ENCODE data around the gene DIPK1B. TPM values are rescaled to one million over a fixed set of nuclear protein-coding genes. Genes with fewer than 3 reads are reported as not detected.

The DIPK1B gene
- total RNA-seq, 1 donor from 2014 or later: 22.4 TPM

DNA sequence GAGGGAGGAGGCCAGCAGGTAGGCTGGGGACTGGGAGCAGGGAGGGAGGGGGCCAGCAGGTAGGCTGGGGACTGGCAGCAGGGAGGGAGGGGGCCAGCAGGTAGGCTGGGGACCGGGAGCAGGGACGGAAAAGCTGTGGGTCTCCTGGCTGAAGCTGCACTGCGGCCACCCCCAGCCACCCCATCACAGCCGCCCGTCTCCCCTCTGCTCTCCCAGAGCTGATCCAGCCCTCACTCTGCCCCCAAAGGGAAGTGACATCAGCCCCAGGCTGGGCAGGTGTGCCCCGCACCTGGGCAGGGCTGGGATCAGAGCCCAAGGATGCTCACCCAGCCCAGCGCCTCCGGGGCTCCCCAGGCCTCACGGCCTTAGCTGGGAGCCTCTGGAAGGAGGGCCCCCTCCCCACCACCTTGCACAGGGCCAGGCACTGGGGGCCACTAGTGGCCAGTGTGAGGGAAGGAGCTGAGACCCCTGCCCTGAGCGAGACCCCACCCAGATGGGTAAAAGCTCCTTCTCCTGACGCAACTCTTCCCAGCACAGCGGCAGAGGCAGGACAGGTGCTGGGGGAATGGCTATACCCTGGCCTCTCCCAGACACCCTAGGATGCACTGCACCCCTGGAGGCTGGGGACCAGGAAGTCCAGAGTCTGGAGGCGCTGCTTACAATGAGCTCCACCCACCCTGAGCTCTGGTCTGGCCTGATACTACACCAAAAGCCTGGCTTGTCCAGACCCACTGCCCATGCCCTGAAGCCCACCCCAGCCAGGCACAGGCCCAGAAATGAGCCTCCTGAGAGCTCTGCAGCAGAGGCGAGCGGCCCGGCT lies 36.7 kb upstream of the DIPK1B start:
- peaks cover 6% of the 10 kb centered on the region for H3K79me2 ChIP-seq (ENCODE audit: insufficient read depth, low read length)
- DNase-seq (ENCODE audit: low read depth): no peak
- no peak overlapping the region for H3K27ac ChIP-seq (ENCODE audit: low read depth, low read length)
- Mint-ChIP-seq H3K36me3 (ENCODE audit: low read depth, unreplicated experiment) (no peaks in the 10 kb centered on the region), H3K4me3 (ENCODE audit: unreplicated experiment) (no peak overlapping the region), H3K9me3 (ENCODE audit: unreplicated experiment) (no peaks in the 10 kb centered on the region), H3K27me3 (ENCODE audit: low read depth, unreplicated experiment) (peaks cover 2% of the 10 kb centered on the region), H3K27ac (ENCODE audit: unreplicated experiment) (no peak overlapping the region), H3K4me1 (ENCODE audit: low read depth, unreplicated experiment) (no peaks in the 10 kb centered on the region)
- no peak for FAIRE-seq
- no peaks in the 10 kb centered on the region for H3K36me3 ChIP-seq (ENCODE audit: insufficient read depth, low read length)
- H3K9me3 ChIP-seq (ENCODE audit: insufficient read depth, low read depth, low read length): no peaks in the 10 kb centered on the region
- H4K20me1 ChIP-seq (ENCODE audit: insufficient read depth, low read length): peaks cover 23% of the 10 kb centered on the region
- no peak overlapping the region for H3K4me2 ChIP-seq (ENCODE audit: low read length)
- no peaks in the 10 kb centered on the region for H3K4me1 ChIP-seq (ENCODE audit: insufficient read depth, low read length)
- no peaks in the 10 kb centered on the region for H3K27me3 ChIP-seq (ENCODE audit: insufficient read depth, low read length)
- H3K9ac ChIP-seq (ENCODE audit: low read length): no peak overlapping the region
- TF ChIP-seq EZH2 (IDR thresholded peaks at IDR 0.05; ENCODE audit: insufficient read depth, low read length): no peak
- H2AFZ ChIP-seq (ENCODE audit: low read depth, low read length): no peak overlapping the region
- no peak overlapping the region for H3K4me3 ChIP-seq (ENCODE audit: insufficient read depth, low read depth, low read length)

DNA sequence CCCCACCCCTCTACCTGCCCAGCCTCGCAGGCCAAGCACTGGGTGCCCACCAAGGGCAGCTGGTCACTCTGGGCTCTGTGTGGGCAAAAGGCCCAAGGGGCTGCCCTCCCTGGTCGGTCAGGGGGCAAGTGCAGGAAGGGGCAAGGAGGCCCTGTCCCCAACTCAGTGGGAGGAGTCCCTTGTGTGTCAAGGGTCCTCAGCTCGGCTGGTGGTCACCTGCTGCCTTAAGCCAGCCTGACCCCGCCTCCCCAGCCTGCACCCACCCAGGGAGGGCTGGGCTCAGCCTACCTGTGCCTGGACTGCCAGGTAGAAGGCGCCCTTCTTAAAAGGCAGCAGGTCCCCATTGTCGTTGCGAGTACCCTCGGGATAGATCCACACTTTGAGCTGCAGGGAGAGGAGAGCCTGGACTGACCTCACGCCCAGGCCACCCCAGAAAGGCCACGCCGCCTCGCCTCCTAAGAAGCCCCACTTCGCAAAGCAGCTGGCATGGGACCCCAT lies 36.0 kb upstream of the DIPK1B start:
- H4K20me1 ChIP-seq (ENCODE audit: insufficient read depth, low read length): peaks cover 27% of the 10 kb centered on the region
- no peaks in the 10 kb centered on the region for H3K9me3 Mint-ChIP-seq (ENCODE audit: unreplicated experiment)

DNA sequence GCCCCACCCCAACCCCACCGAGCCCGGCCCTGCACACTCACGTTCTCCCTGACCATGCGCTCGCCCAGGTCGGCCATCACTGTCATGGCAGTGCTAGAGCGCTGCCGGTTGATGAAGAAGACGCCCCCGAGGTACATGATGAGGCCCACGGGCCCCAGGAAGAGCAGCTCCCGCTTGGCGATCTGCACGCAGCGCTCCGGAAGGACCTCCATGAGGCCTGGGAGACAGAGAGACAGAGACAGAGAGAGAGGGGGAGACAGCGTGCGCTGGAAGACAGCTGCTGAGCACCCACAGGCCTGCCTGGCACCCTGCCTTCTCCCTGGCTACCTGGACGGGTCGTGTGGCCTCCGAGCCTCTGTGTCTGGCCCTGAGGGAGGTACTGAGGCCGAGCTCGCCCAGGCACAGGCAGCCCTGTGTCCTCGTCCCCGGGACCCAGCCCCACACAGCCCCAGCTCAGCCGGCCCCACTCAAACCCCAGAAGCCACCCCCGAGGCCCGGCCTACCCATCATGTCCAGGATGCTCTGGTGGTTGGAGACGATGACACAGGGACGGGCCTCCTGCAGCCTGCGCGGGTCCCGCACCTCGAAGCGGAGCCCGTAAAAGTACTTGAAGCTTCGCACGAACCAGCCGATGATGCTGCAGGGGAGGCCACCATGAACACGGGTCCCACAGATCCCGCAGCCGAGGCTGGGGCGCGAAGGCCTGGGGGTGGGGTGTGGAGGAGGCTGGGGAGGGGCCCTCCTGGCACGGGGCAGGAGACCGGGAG lies 35.3 kb upstream of the DIPK1B start:
- Histone ChIP-seq H3K36me3 (ENCODE audit: insufficient read depth, low read length) (no peaks in the 10 kb centered on the region), H3K9ac (ENCODE audit: low read length) (no peak overlapping the region), H2AFZ (ENCODE audit: low read depth, low read length) (no peak overlapping the region), H3K27me3 (ENCODE audit: insufficient read depth, low read length) (no peaks in the 10 kb centered on the region), H3K9me3 (ENCODE audit: insufficient read depth, low read depth, low read length) (no peaks in the 10 kb centered on the region), H3K79me2 (ENCODE audit: insufficient read depth, low read length) (peaks cover 6% of the 10 kb centered on the region), H4K20me1 (ENCODE audit: insufficient read depth, low read length) (peaks cover 34% of the 10 kb centered on the region), H3K4me2 (ENCODE audit: low read length) (no peak overlapping the region), H3K4me1 (ENCODE audit: insufficient read depth, low read length) (no peaks in the 10 kb centered on the region), H3K27ac (ENCODE audit: low read depth, low read length) (no peak overlapping the region), H3K4me3 (ENCODE audit: insufficient read depth, low read depth, low read length) (no peak overlapping the region)
- no peak overlapping the region for H3K4me3 Mint-ChIP-seq (ENCODE audit: unreplicated experiment)
- H3K9me3 Mint-ChIP-seq (ENCODE audit: unreplicated experiment): no peaks in the 10 kb centered on the region
- H3K27me3 Mint-ChIP-seq (ENCODE audit: low read depth, unreplicated experiment): peaks cover 2% of the 10 kb centered on the region
- no peaks in the 10 kb centered on the region for H3K4me1 Mint-ChIP-seq (ENCODE audit: low read depth, unreplicated experiment)
- H3K36me3 Mint-ChIP-seq (ENCODE audit: low read depth, unreplicated experiment): no peaks in the 10 kb centered on the region
- DNase-seq (ENCODE audit: low read depth) (no peak), FAIRE-seq (no peak)
- TF ChIP-seq, protein P1, sequence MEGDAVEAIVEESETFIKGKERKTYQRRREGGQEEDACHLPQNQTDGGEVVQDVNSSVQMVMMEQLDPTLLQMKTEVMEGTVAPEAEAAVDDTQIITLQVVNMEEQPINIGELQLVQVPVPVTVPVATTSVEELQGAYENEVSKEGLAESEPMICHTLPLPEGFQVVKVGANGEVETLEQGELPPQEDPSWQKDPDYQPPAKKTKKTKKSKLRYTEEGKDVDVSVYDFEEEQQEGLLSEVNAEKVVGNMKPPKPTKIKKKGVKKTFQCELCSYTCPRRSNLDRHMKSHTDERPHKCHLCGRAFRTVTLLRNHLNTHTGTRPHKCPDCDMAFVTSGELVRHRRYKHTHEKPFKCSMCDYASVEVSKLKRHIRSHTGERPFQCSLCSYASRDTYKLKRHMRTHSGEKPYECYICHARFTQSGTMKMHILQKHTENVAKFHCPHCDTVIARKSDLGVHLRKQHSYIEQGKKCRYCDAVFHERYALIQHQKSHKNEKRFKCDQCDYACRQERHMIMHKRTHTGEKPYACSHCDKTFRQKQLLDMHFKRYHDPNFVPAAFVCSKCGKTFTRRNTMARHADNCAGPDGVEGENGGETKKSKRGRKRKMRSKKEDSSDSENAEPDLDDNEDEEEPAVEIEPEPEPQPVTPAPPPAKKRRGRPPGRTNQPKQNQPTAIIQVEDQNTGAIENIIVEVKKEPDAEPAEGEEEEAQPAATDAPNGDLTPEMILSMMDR (IDR thresholded peaks at IDR 0.05; ENCODE audit: insufficient read depth, low read depth, low read length): no peak
- TF ChIP-seq EZH2 (IDR thresholded peaks at IDR 0.05; ENCODE audit: insufficient read depth, low read length): no peak
- H3K27ac Mint-ChIP-seq (ENCODE audit: unreplicated experiment): no peak overlapping the region

More for the DNA sequence above, 36.0 kb upstream of the DIPK1B start:
- Mint-ChIP-seq H3K4me1 (ENCODE audit: low read depth, unreplicated experiment) (no peaks in the 10 kb centered on the region), H3K27me3 (ENCODE audit: low read depth, unreplicated experiment) (peaks cover 2% of the 10 kb centered on the region), H3K27ac (ENCODE audit: unreplicated experiment) (no peak overlapping the region), H3K36me3 (ENCODE audit: low read depth, unreplicated experiment) (no peaks in the 10 kb centered on the region), H3K4me3 (ENCODE audit: unreplicated experiment) (no peak overlapping the region)
- DNase-seq (ENCODE audit: low read depth) (no peak), FAIRE-seq (no peak)
- H3K9ac ChIP-seq (ENCODE audit: low read length): no peak overlapping the region
- H3K27me3 ChIP-seq (ENCODE audit: insufficient read depth, low read length): no peaks in the 10 kb centered on the region
- no peaks in the 10 kb centered on the region for H3K9me3 ChIP-seq (ENCODE audit: insufficient read depth, low read depth, low read length)
- H3K79me2 ChIP-seq (ENCODE audit: insufficient read depth, low read length): peaks cover 6% of the 10 kb centered on the region
- H3K27ac ChIP-seq (ENCODE audit: low read depth, low read length): no peak overlapping the region
- H3K4me3 ChIP-seq (ENCODE audit: insufficient read depth, low read depth, low read length): no peak overlapping the region
- H3K4me2 ChIP-seq (ENCODE audit: low read length): no peak overlapping the region
- H3K36me3 ChIP-seq (ENCODE audit: insufficient read depth, low read length): no peaks in the 10 kb centered on the region
- no peak overlapping the region for H2AFZ ChIP-seq (ENCODE audit: low read depth, low read length)
- TF ChIP-seq EZH2 (IDR thresholded peaks at IDR 0.05; ENCODE audit: insufficient read depth, low read length): no peak
- TF ChIP-seq, protein P1 (IDR thresholded peaks at IDR 0.05; ENCODE audit: insufficient read depth, low read depth, low read length): no peak
- H3K4me1 ChIP-seq (ENCODE audit: insufficient read depth, low read length): no peaks in the 10 kb centered on the region

Measured in astrocyte (in vitro differentiated cells and primary cell).